Liver (tissue), 9 donors: ENCODE data around the gene NTNG1. TPM values are rescaled to one million over a fixed set of nuclear protein-coding genes. Genes with fewer than 3 reads are reported as not detected.

Experiments used
- DNase-seq: peaks from one replicate; pipeline ENCODE4 v3.0.0-alpha.2; 2017; ENCODE audit warnings: low spot score
- H3K27ac ChIP-seq, 2 donors: one replicate each; pipeline ENCODE4 v1.7.0; 2013; ENCODE audit warnings: inconsistent platforms in 2 of 2, low read length in 2 of 2, control low read depth in 1 of 2, low read depth in 1 of 2, mild to moderate bottlenecking in 1 of 2
- H3K27me3 ChIP-seq, 4 donors: one replicate each; pipeline versions ENCODE4 v1.6.1 to v1.7.0; 2013; ENCODE audit warnings: low read length in 3 of 4, inconsistent platforms in 1 of 4, mild to moderate bottlenecking in 1 of 4, moderate library complexity in 1 of 4; ENCODE audit not compliant: control insufficient read depth in 4 of 4, insufficient read depth in 4 of 4
- H3K36me3 ChIP-seq, 4 donors: one replicate each; pipeline versions ENCODE4 v1.6.1 to v1.7.0; 2013; ENCODE audit warnings: low read length in 3 of 4, mild to moderate bottlenecking in 3 of 4, low read depth in 1 of 4, moderate library complexity in 1 of 4; ENCODE audit not compliant: control insufficient read depth in 4 of 4, insufficient read depth in 3 of 4
- H3K4me1 ChIP-seq, 4 donors: one replicate each; pipeline versions ENCODE4 v1.6.1 to v1.7.0; 2013; ENCODE audit warnings: low read length in 3 of 4, mild to moderate bottlenecking in 3 of 4, moderate library complexity in 1 of 4; ENCODE audit not compliant: control insufficient read depth in 4 of 4, insufficient read depth in 4 of 4
- H3K4me3 ChIP-seq, 3 donors: one replicate each; pipeline versions ENCODE4 v1.6.1 to v1.7.0; 2013; ENCODE audit warnings: low read length in 3 of 3, control low read depth in 1 of 3, low read depth in 1 of 3, mild to moderate bottlenecking in 1 of 3
- H3K9ac ChIP-seq, 2 donors: one replicate each; pipeline ENCODE4 v1.7.0; 2013; ENCODE audit warnings: low read length in 2 of 2, mild to moderate bottlenecking in 2 of 2, moderate library complexity in 2 of 2, control low read depth in 1 of 2, low read depth in 1 of 2
- H3K9me3 ChIP-seq, 4 donors: one replicate each; pipeline versions ENCODE4 v1.6.1 to v1.7.0; 2013; ENCODE audit warnings: low read length in 3 of 4; ENCODE audit not compliant: control insufficient read depth in 4 of 4
- CTCF ChIP-seq: fragments of 150-350 bp; IDR thresholded peaks from 2 replicates; pipeline ENCODE4 v1.5.1; 2017; ENCODE audit warnings: improper control_type of control experiment, low read depth, low read length; ENCODE audit not compliant: missing input control
- EGR1 ChIP-seq, 2 donors: IDR thresholded peaks; 2 replicates each; pipeline ENCODE4 v1.6.1; 2016 to 2018; ENCODE audit warnings: antibody characterized with exemption in 2 of 2, low read depth in 2 of 2
- FOXA1 ChIP-seq: IDR thresholded peaks from 2 replicates; pipeline ENCODE4 v1.6.1; 2016; ENCODE audit warnings: antibody characterized with exemption
- FOXA2 ChIP-seq: IDR thresholded peaks from 2 replicates; pipeline ENCODE4 v1.6.1; 2016; ENCODE audit warnings: antibody characterized with exemption
- GABPA ChIP-seq, 2 donors: IDR thresholded peaks in 1 of 2; conservative IDR thresholded peaks in 1 of 2; 2 replicates each; pipeline ENCODE4 v1.6.1; 2016; ENCODE audit warnings: antibody characterized with exemption in 2 of 2, mild to moderate bottlenecking in 1 of 2, moderate library complexity in 1 of 2
- HNF4A ChIP-seq, 2 donors: conservative IDR thresholded peaks; 2 replicates each; pipeline ENCODE4 v1.6.1; 2016; ENCODE audit warnings: antibody characterized with exemption in 2 of 2, mild to moderate bottlenecking in 2 of 2
- HNF4G ChIP-seq: IDR thresholded peaks from 2 replicates; pipeline ENCODE4 v1.6.1; 2016; ENCODE audit warnings: antibody characterized with exemption
- JUND ChIP-seq, 2 donors: IDR thresholded peaks; 2 replicates each; pipeline ENCODE4 v1.6.1; 2016; ENCODE audit warnings: antibody characterized with exemption in 2 of 2
- MAX ChIP-seq: IDR thresholded peaks from 2 replicates; pipeline ENCODE4 v1.6.1; 2016; ENCODE audit warnings: antibody characterized with exemption
- NR2F2 ChIP-seq: IDR thresholded peaks from 2 replicates; pipeline ENCODE4 v1.6.1; 2016; ENCODE audit warnings: antibody characterized with exemption
- RAD21 ChIP-seq, 2 donors: IDR thresholded peaks; 2 replicates each; pipeline ENCODE4 v1.6.1; 2016; ENCODE audit warnings: antibody characterized with exemption in 2 of 2, mild to moderate bottlenecking in 2 of 2
- REST ChIP-seq: IDR thresholded peaks from 2 replicates; pipeline ENCODE4 v1.6.1; 2016; ENCODE audit warnings: antibody characterized with exemption, mild to moderate bottlenecking
- RXRA ChIP-seq, 2 donors: IDR thresholded peaks; 2 replicates each; pipeline ENCODE4 v1.6.1; 2017 to 2018; ENCODE audit warnings: antibody characterized with exemption in 2 of 2, mild to moderate bottlenecking in 1 of 2
- SP1 ChIP-seq: IDR thresholded peaks from 2 replicates; pipeline ENCODE4 v1.6.1; 2018; ENCODE audit warnings: antibody characterized with exemption, mild to moderate bottlenecking
- TAF1 ChIP-seq: conservative IDR thresholded peaks from 2 replicates; pipeline ENCODE4 v1.6.1; 2016; ENCODE audit warnings: antibody characterized with exemption, mild to moderate bottlenecking
- YY1 ChIP-seq: IDR thresholded peaks from 2 replicates; pipeline ENCODE4 v1.6.1; 2016; ENCODE audit warnings: antibody characterized with exemption, mild to moderate bottlenecking
- ZBTB33 ChIP-seq: IDR thresholded peaks from 2 replicates; pipeline ENCODE4 v1.6.1; 2016; ENCODE audit warnings: antibody characterized with exemption
- WGBS: extraction: QIAGEN DNeasy Blood & Tissue Kit; methylation state at CpG from one replicate; pipeline ENCODE4 v1.1.7; 2013; 5-methylcytosine and 5-hydroxymethylcytosine counted together
- polyA plus RNA-seq, 2 donors: library from polyadenylated mRNA; stranded (reverse) in 1 of 2; unstranded in 1 of 2; fragments of 200-250 nt in 1 of 2; fragments of >200 nt in 1 of 2; fragmentation: Nextera tagmentation in 1 of 2; extraction: Ambion mirVana in 1 of 2; gene quantifications; one replicate each; pipeline versions ENCODE4 v1.2.1 to v1.2.3, GENCODE V29; 2013 to 2015
- total RNA-seq, 2 donors: library from RNA; depleted of rRNA; stranded (reverse); fragments of >200 nt; gene quantifications; one replicate each; pipeline ENCODE4 v1.2.3, GENCODE V29; 2014
- TF ChIP-seq, protein P1 (sequence below): IDR thresholded peaks from 2 replicates; pipeline ENCODE4 v1.6.1; 2016; ENCODE audit warnings: antibody characterized with exemption
- donor health status: healthy.
- donor health status: healthy.
- donor health status: healthy.
- donor health status: healthy.
- donor health status: healthy.

Gene NTNG1
- total and polyA plus RNA-seq, 4 donors = under 0.01 TPM; not detected in 2

GRCh38 chr1:107315652-107316051 is 174.8 kb downstream of the NTNG1 start:
- Histone ChIP-seq H3K36me3 (no peaks in the 10 kb centered on the region), H3K4me1 (no peaks in the 10 kb centered on the region), H3K9ac (no peak overlapping the region), H3K27ac (no peak overlapping the region), H3K9me3 (no peaks in the 10 kb centered on the region), H3K27me3 (peaks cover 0 to 7% (median 0%) of the 10 kb centered on the region in 4 donors), H3K4me3 (no peak overlapping the region)
- 65% methylated on average over 1 of the region's 1 CpG for WGBS
- no peak for TF ChIP-seq EGR1 (IDR thresholded peaks at IDR 0.05; ENCODE audit: low read depth in 2 of 2)
- TF ChIP-seq JUND (IDR thresholded peaks at IDR 0.05) = no peak
- TF ChIP-seq HNF4A (conservative IDR thresholded peaks at IDR 0.05) = no peak
- no peak for TF ChIP-seq YY1
- TF ChIP-seq, protein P1, sequence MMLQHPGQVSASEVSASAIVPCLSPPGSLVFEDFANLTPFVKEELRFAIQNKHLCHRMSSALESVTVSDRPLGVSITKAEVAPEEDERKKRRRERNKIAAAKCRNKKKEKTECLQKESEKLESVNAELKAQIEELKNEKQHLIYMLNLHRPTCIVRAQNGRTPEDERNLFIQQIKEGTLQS = no peak
- TF ChIP-seq RAD21 (IDR thresholded peaks at IDR 0.05) = no peak
- no peak for TF ChIP-seq RXRA (IDR thresholded peaks at IDR 0.05)
- TF ChIP-seq FOXA2 = no peak
- no peak for TF ChIP-seq SP1
- DNase-seq = no peak

DNA sequence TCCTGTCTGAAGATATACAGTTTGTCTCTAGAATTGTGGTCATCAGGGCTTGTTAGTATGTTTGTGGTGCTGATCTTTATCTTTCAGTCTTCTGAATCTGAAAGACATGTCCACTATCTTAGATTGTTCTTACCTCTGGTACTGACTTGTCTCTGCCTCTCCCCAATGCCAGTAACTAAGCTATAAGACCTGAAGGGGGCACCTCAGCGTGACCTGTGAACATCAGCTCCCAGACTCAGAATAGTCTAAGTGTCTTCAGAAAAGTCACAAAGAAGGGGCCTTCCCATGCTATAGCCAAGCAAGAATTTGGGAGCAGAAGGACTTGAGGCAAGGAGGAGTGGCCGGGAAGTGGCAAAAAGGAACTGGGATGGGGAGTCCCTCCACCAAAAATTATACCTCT is 178.1 kb downstream of the NTNG1 start:
- no peaks in the 10 kb centered on the region for H3K9me3 ChIP-seq
- TF ChIP-seq SP1 = no peak
- TF ChIP-seq FOXA2 = no peak
- TF ChIP-seq FOXA1 = no peak
- TF ChIP-seq MAX = no peak
- no peak for TF ChIP-seq RAD21 (IDR thresholded peaks at IDR 0.05)
- TF ChIP-seq HNF4G = no peak
- no peak for TF ChIP-seq NR2F2
- TF ChIP-seq TAF1 = no peak
- TF ChIP-seq ZBTB33 = no peak
- no peak overlapping the region for H3K27ac ChIP-seq
- H3K4me3 ChIP-seq = no peak overlapping the region
- H3K9ac ChIP-seq = no peak overlapping the region
- no peak for DNase-seq
- H3K27me3 ChIP-seq = peaks cover 0 to 7% (median 1%) of the 10 kb centered on the region in 4 donors
- H3K36me3 ChIP-seq = no peaks in the 10 kb centered on the region
- WGBS = 66% methylated on average over 2 of the region's 2 CpGs
- H3K4me1 ChIP-seq = no peaks in the 10 kb centered on the region

GRCh38 chr1:107323784-107324183 is 182.9 kb downstream of the NTNG1 start:
- Histone ChIP-seq H3K36me3 (no peaks in the 10 kb centered on the region), H3K4me1 (no peaks in the 10 kb centered on the region), H3K4me3 (no peak overlapping the region), H3K27me3 (peaks cover 0 to 4% (median 1%) of the 10 kb centered on the region in 4 donors), H3K9ac (no peak overlapping the region), H3K27ac (no peak overlapping the region), H3K9me3 (no peaks in the 10 kb centered on the region)
- 83% methylated on average over 3 of the region's 3 CpGs for WGBS
- TF ChIP-seq FOXA1 (no peak), HNF4G (no peak), NR2F2 (no peak), GABPA (IDR thresholded peaks at IDR 0.05 in 1 of 2, conservative IDR thresholded peaks at IDR 0.05 in 1 of 2) (no peak), JUND (IDR thresholded peaks at IDR 0.05) (no peak), RXRA (IDR thresholded peaks at IDR 0.05) (no peak), SP1 (no peak), EGR1 (IDR thresholded peaks at IDR 0.05; ENCODE audit: low read depth in 2 of 2) (no peak), ZBTB33 (no peak), RAD21 (IDR thresholded peaks at IDR 0.05) (no peak), TAF1 (no peak), CTCF (no peak), REST (no peak)
- TF ChIP-seq, protein P1 = no peak
- no peak for DNase-seq
